Measurements from ENCODE around the gene KRI1.

DNA sequence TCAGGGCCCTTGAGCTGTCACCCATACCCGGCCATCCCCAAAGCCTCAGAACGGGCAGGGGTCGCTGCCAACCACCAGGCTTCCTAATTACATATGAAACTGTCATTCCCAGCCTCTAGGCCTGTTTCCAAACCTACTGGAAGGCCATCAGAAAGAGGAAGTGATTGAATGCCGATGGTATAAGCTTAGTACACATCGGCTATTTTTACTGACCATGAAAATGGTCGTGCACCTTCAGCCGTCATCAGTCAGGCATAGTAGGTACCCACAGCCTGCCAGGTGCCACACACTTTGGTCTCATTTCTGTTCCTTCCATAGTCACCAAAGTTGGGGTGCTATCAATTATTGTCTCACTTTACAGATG, 10.2 kb downstream of the KRI1 start:
- TF ChIP-seq GATA3 (IDR thresholded peaks at IDR 0.05; ENCODE audit: low read depth, low read length) (no peak), GATA2 (IDR thresholded peaks at IDR 0.05; ENCODE audit: low read depth, low read length) (no peak)
